ENCODE measurements around the gene TMEM92.

The TMEM92 gene

DNA sequence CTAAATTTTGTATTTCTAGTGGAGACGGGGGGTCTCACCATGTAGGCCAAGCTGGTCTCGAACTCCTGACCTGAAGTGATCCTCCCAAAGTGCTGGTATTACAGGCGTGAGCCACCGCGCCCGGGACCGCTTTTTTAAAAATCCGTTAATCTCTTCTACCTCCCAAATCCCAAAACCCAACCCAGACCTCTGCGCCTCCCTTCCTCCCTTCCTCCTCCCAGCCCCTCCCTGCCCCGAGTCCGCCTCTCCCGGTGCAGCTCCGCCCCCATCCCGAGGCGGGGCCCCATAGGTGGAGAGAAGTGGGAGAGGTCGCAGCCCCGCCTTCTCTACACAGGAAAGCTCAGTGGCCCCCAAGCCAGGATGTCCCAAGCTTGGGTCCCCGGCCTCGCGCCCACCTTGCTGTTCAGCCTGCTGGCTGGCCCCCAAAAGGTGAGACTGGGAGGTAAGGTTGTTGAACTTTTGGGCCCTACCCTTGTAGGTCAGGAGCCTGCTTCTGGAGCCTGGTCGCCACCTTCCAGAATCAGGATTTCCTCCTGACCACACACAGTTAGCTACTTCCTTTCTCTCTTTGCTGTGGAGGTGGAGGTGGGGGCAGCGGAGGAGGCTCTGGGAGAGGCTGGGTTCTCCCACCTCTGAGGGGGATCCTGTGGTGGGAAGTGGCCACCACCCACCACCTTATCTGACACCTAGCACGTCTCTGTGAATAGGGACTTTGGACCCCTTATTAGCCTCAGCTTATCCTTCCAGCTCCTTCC lies at the start of gene TMEM92:
Gene TMEM92, plus strand, starts transcription at position 325 of the 755 bp plus-strand sequence. Its CDS starts 36 bp downstream, at position 361.
- no peak for DNase-seq

DNA sequence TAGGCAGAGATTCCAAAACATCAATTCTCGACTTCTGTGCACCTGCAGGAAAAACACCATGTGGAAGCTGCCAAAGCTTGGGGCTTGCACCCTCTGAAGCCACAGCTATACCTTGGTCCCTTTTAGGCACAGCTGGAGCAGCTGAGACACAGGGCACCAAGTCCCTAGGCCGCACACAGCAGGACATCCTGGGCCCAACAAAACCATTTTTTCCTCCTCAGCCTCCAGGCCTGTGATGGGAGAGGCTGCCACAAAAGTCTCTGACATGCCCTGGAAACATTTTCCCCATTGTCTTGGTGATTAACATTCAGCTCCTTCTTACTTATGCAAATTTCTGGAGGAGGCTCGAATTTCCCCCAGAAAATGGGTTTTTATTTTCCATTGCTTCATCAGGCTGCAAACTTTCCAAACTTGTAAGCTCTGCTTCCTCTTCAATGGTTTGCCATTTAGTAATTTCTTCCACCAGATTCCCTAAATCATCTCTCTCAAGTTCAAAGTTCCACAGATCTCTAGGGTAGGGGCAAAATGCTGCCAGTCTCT lies 48.5 kb upstream of the TMEM92 start:
- no peak for DNase-seq

DNA sequence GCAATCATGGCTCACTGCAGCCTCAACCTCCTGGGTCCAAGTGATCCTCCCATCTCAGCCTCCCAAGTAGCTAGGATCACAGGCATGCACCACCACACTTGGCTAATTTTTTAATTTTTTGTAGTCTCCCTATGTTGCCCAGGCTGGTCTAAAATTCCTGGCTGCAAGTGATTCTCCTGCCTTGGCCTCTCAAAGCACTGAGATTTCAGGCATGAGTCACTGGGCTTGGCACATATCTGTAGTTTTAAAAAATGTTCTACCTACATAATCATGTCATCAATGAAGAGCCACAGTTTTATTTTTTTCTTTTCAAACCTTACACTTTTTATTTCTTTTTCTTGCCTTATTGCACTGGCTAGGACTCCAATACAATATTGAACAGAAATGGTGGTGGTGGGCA lies 39.7 kb upstream of the TMEM92 start:
- DNase-seq: no peak

DNA sequence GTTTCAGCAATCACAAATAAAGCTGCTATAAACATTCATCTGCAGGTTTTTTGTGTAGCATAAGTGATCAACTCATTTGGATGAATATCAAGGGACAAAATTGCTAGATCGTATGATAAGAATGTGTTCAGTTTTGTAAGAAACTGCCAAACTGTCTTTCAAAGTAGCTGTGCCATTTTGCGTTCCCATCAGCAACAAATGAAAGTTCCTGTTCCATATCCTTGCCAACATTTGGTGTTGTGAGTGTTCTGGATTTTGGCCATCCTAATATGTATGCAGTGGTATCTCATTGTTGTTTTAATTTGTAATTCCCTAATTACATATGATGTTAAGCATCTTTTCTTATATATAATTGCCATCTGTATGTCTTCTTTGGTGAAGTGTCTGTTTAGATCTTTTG lies 36.4 kb upstream of the TMEM92 start:
- no peak for DNase-seq

DNA sequence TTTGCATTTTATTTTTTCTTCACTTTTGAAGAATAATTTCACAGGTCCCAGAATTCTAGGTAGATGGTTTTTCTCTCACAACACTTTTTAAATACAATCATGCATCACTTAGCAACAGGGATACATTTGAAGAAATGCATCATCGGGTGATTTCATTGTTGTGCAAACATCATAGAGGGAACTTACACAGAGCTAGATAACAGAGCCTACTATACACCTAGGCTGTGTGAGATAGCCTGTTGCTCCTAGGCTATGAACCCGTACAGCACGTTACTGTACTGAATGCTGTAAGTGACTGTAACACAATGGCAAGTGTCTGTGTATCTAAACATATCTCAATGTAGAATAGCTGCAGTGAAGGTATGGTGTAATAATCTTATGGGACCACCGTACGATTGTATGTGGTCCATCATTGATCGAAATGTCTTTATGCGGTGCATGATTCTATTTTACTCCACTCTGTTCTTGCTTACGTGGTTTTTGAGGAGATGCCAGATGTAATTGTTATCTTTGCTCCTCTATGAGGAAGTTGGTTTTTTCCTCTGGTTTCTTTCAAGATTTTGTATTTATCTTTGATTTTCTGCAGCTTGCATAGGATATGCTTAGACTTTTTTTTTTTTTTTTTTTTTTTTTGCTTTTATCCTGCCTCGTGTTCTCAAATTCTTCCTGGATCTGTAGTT lies 35.5 kb upstream of the TMEM92 start:
- DNase-seq: no peak

DNA sequence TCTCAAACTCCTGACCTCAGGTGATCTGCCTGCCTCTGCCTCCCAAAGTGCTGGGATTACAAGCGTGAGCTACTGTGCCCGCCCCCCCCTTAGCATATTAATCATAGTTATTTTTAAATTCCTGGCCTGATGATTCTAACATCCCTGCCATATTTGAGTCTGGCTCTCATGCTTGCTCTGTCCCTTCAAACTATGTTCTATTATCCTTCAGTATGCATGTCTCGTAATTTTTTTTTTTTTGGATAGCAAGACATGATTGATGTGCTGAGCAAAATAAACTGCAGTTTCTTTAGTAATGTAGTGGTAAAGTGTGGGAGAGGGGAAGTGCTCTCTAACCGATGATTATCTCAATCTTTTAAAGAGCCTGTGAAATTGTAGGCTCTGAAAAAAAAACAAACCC lies 34.3 kb upstream of the TMEM92 start:
- DNase-seq: no peak

DNA sequence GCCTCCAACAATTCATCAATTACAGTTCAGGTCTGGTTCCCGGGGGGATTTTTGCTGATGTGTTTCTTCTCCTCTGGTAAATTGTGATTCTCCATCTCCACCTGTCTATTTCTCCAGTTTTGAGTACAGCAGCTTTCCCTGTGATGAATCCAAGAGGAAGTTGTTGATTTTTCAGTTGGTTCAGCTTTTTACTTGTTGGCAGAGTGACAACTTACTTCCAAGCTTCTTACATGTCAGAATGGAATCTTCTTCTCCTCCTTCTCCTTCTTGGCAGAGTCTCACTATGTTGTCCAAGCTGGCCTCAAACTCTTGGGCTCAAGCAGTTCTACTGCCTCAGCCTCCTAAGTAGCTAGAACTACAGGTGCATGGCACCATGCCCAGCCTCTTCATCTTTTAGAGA lies 33.4 kb upstream of the TMEM92 start:
- no peak for DNase-seq

DNA sequence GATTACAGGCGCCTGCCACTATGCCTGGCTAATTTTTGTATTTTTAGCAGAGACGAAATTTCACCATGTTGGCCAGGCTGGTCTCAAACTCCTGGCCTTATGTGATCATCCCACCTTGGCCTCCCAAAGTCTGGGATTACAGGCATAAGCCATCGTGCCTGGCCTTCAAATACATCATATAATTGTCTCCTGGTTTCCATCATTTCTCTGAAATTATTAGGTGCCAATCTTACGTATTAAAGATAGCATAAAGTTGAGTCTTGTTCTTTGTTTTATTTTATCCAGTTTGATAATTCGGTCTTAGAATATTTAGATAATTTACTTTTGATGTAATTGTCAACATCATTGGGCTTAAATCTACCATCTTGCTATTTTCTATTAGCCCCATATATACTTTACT lies 32.8 kb upstream of the TMEM92 start:
- DNase-seq: no peak

DNA sequence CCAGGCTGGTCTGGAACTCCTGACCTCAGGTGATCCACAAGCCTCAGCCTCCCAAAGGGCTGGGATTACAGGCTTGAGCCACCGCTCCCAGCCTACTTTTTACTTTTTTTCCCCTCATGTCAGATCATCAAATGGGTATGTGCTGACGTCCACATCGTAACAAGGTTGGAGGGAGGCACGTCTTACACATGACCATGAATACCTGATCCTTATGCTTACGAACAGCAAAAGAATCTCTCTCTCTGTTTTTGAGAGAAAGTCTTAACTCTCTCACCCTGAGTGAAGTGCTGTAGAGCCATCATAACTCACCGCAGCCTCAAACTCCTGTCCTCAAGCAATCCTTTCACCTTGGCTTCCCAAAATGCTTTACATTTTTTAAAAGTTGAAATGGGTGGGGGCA lies 29.5 kb upstream of the TMEM92 start:
- no peak for DNase-seq

DNA sequence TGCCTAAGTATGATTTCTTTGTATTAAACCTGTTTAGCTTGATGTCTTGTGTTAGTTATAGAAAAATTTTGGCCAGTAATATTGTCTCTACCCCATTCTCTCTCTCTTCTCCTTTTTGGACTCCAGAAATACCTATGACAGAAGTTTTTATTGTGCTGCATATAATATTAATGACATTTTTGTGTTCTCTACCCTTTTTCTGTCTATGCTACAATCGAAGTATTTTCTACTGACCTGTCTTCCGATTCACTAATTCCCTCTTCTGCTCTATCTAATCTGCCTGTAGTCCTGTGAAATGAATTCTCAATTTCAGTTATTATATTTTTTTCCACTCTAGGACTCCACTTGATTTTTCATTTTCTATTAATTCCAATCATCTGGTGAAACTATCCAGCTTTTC lies 26.0 kb upstream of the TMEM92 start:
- DNase-seq: no peak

DNA sequence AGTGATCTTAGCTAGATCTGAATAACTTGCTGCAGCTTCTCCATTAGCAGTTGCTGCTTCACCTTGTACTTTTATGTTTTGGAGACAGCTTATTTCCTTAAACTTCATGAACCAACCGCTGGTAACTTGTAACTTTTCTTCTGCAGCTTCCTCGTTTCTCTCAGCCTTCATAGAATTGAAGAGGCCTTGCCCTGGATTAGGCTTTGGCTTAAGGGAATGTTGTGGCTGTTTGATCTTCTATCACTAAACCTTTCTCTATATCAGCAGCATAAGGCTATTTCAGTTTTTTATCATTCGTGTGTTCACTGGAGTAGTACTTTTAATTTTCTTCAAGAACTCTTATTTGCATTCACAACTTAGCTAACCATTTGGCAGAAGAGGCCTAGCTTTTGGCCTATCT lies 21.5 kb upstream of the TMEM92 start:
- DNase-seq: no peak

DNA sequence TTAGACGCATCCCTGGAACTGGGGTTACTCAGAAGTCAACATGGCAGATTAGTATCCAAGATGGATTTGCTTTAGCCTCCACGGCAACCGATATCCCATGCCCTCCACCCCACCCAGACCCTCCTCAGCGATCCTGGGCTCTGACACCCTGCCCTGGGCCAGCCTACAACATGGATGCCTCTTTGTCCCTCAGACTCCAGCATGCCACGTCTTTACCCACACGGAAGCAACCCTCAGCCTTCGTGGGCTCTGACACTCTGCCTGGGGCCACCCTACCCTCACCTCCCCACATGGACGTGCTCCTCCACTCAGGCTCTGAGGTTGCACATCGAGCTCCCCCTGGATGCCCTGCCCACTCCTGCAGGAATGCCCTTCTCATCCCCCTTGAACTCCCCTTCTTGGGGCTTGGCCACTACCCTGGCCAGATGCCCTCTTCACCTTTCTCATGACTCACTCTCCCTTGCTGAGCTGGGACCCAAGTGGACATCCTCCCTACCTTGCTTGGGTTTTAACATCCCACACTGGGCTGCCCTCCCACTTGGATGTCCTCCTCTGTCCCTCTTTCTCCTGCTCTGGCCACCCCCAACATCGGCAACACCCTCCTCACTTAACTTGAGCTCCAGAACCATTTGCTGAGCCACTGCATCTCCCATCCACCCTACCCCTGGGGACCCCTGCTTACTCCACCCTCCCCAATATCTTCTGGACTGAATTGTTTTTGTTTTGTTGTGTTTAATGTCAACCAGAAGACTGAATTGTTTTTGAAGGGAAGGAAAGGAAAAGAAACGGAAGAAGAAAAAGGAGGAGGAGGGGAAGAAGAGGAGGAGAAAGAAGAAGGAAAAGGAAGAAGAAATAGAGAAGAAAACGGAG lies 18.3 kb upstream of the TMEM92 start:
- no peak for DNase-seq

DNA sequence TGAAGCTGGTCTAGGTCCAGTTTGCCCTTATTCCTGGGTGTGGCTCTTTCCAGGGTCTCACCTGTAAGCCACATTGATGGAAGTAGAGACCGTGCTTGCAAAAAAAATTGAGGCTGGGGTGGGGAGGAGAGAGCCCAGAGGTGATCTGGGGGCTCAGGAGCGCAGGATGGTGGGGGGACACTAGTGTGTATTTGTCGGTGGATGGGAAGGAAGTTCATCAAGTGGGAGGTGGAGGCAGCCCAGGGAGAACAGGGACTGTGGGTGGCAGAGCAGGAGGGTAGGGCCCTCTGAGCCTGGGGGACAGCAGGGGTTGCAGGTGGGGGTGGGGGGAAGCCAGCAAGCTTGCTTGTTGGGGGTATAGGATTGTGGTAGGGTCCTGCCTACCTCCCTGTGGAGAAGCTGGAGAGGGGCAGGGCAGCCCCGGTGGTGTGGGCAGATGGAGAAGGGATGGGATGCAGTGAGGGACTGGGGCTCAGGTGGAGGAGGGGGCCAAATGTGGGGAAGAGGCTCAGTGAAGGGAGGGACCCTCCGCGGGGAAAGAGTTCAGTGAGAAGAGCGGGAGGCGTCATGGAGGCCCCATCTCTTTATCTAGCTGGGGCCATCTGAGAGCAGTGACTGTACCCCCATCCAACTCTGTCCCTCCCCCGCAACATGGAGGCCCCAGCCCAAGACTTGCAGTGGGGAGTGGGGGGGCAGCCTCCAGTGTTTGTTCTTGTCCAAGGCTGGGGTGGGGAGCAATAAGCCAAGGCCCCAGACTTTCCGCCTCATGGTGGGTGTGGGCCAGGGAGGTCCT lies 17.2 kb upstream of the TMEM92 start:
- DNase-seq: no peak

DNA sequence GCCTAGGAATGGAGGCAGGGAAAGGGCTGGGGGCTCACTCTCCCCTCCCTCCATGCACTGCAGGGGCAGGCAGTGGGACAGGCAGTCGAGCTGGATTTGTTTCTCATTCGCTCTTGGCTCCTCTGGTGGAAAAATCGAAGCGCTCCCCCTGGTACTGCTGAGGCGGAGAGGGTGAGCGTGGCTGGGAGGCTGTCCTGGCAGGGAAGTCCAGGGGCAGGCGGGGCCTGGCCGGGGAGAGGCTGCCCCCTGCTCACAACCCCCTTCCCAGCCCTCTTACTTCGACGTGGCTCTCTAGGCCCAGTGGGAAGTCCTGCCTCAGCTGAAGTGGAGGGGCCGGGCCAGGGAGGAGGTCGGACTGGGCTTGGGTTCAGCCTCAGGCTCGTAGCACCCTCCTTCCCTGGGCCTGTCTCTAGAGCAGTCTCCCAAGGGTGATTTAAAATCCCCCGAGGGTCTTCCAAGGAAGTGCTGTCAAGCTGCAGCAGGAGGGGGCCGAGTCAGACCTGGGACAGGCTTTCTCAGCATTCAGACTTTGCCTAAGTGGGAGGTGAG lies 16.5 kb upstream of the TMEM92 start:
- no peak for DNase-seq

DNA sequence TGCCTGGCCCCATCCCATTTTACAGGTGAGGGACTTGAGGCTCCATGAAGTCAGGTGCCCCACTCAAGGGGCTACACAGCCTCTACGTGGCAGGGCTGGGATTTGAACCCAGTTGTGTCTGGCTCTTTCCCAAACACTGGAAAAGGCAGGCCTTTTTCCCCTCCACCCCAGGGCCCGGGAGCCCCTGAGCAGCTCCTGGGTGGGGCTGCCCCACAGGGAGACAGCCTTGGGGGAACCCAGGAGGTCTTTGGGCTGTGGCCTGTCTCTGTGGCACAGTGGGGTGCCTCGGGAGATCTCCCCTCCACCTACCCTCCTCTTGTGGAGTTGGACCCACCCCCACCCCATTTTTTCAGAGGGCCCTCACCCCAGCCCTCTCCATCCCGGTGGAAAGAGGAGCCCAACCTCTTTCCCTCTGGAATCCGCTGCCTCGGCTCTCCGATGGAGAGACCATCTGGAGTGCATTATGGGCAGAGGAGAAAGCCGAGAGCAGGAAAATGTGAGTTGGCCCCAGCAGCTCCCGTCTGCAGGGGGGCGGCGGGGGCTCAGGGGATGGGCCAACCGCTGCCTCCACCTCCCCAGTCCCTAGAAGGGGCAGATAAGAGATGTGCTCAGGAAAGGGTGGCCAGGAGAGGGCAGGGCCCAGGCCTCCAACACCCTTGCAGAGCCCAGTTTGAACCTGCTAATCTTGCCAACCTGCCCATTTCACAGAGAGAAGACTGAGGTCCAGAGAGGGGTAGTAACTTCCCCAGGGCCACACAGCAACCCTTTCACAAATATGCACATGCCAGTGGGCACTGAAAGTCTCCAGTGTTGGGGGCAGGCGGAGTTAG lies 15.4 kb upstream of the TMEM92 start:
- DNase-seq: no peak

DNA sequence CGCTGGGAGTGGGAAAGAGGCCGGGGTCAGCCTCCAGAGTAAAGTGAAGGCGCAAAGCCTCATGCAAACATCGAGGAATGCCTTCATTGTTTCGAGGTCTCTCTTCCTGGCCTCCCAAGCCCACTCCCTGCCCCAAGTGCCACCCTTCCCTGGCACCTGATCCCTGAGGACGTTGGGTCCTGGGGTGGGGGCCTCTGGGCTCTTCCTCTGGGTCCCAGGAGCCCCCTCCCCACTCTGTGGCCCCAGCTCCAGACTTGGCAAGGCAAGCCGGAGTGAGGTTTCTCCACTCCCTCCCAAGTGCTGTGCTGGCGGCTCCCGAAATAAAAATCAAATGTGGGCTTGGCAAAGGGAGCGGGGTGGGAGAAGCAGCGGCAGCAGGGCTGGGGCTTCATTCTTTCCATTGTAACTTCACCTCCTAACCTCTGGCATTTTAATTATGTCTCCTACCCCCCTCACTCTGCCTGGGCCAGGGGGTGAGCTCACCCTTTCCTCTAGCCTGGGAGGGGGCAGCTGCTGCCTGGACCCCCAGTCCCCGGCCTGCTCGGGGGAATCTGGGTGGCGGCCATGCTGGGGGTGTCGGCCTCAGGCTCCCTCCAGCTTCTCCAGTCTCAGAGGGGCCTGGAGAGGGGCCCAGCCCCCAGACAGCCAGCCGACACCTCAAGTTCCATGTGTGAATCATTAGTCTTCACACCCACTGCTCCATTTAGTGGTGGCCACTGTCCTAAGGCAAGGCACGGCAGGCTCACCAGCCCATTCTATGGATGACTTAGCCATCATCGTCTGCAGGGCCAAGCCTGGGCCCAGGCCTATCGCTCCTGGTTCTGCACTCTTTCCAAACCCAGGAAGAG lies 14.6 kb upstream of the TMEM92 start:
- no peak for DNase-seq

DNA sequence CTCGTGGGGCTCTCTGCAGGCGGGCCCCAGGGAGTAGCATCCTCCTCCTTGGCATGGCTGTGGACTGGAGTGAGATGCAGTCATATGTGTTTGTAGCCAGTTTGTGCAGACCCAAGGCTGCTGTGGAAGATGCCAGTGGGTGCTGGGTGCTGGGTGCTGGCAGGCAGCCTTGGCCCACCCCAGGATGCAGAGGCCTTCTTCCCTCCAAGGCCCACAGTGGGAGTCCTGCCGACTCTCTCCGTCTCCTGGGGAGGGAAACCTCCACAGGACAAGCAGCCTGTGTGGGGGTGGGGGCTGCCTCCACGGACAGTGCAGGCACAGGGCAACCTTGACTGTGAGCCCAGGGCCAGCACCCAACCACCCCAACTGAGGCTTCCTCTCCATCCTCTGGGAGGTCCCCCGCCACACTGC lies 13.8 kb upstream of the TMEM92 start:
- no peak for DNase-seq

DNA sequence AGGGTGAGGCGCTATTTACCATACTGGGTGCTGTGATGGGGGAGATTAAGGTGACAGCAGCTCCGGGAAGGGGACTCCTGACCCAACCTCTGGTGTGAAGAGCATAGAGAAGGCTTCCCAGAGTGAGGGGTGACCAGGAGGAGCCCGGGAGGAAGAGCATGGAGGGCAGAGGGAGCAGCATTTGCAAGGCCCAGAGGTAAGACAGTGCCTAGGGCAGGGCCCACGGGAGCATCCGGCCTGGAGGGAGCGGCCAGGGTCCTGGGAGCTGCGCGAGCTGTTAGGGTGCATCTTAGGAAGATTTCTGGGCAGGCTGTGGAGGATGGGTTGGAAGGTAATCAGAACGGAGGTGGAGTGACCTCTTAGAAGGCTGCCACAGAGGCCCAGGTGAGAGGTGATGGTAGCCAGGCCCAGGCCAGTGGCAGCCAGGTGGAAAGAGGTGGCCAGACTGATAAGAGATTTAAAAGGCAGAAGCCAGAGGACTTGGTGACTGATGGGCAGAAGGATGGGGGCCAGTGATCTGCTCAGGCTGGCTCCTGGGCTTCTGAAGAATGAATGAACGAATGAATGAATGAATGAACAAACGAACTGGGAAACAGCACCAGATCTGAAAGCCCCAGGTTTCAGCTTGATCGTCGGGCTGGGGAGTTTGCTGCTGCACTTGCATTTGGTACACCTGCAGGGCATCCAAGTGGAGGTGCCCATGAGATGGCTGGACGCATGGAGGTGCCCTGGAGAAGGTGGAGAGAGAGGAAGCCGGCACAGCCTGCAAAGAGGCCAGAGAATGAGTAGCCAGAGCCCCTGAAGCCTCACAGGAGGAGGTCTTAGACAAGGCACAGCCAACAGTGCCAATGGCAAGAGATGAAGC lies 13.0 kb upstream of the TMEM92 start:
- DNase-seq: no peak

Measured in NCI-H446 (cell line).